Cardiac fibroblast (primary cell): ENCODE results near the gene SFN.

Source experiments
- DNase-seq, 2 donors: peaks; one replicate each; pipeline versions ENCODE4 v3.0.0 to v3.0.0-alpha.2; 2010; ENCODE audit warnings: low read depth in 2 of 2
- H3K4me3 ChIP-seq, 2 donors: replicated peaks in 1 of 2; 1 replicate in 1 of 2; 2 replicates in 1 of 2; pipeline ENCODE4 v1.5.1; 2011; ENCODE audit warnings: low read depth in 2 of 2, low read length in 2 of 2, mild to moderate bottlenecking in 2 of 2, moderate library complexity in 1 of 2
- CTCF ChIP-seq: IDR thresholded peaks from one replicate; pipeline ENCODE4 v1.5.1; 2011; ENCODE audit warnings: low read depth, mild to moderate bottlenecking, low read length, inconsistent platforms

The SFN gene

GRCh38 chr1:26826261-26827105 lies 36.5 kb upstream of the SFN start, which contains the start of gene ZDHHC18:
Gene ZDHHC18, plus strand, starts transcription at chr1:26826688. Its CDS starts 117 bp downstream, at chr1:26826805.
- H3K4me3 ChIP-seq, result peak within 1 kb of the TSS; percentile 75 to 77
- peak; percentile 43 to 56 for DNase-seq

GRCh38 chr1:26827106-26827604 lies 35.8 kb upstream of the SFN start:
- peak overlapping the region; percentile 75 to 77 for H3K4me3 ChIP-seq
- no peak for TF ChIP-seq CTCF
- DNase-seq, result no peak

More at GRCh38 chr1:26826261-26827105, 36.5 kb upstream of the SFN start, which contains the start of gene ZDHHC18:
- TF ChIP-seq CTCF, result peak; percentile 3

- no peak for DNase-seq
- TF ChIP-seq CTCF, result no peak
- peak overlapping the region; percentile 75 to 77 for H3K4me3 ChIP-seq
Measured at GRCh38 chr1:26827663-26828062, 35.3 kb upstream of the SFN start.

GRCh38 chr1:26828411-26828991 lies 34.4 kb upstream of the SFN start:
- no peak for TF ChIP-seq CTCF
- DNase-seq, result no peak
- no peak overlapping the region for H3K4me3 ChIP-seq

DNA sequence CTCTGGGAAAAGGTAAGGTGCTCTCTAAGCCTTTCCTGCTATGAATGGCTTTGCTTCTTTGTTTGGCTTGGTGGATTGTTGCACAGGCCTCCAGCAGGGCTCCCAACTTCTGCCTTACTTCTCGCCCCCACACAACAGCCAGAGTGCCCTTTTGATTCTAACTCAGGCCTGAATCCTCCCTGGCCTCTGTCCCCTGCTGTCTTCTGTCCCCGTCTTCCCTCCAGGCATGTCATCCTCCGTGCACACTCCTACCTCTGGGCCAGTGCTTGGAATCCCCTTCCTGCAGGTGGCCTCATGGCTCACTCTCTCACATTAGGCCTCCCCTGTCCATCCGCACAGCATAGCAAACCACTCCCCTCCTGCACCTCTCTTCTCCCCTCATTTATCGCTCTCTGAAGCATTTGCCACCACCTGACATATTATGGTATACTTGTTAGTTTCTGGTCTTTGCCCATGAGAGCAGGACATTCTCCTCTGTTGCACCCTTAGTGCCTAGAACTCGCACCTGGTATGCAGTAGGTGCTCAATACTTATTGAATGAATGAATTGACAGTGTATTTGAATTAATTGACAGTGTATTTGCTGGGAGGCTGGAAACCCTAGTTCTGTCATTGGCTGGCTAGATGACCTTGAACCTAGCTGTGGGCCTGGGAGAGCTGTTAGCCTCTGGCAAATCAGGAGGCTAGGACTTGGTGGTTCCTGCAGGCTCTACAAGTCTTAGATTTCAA lies 33.6 kb upstream of the SFN start:
- TF ChIP-seq CTCF, result no peak
- no peak overlapping the region for H3K4me3 ChIP-seq

GRCh38 chr1:26831059-26831458 lies 31.9 kb upstream of the SFN start:
- TF ChIP-seq CTCF, result no peak
- no peak for DNase-seq
- no peak overlapping the region for H3K4me3 ChIP-seq

More for the DNA sequence above, 33.6 kb upstream of the SFN start:
- DNase-seq, result no peak
